WTC11 (cell line): ENCODE results near the gene CMTM2.

ENCODE experiments used
- CTCF ChIP-seq: fragments of 200-600 bp; IDR thresholded peaks from 2 replicates; pipeline ENCODE4 v1.8.0; 2022; ENCODE audit warnings: antibody characterized with exemption
- ELF4 ChIP-seq: sonication (generic); formaldehyde crosslinking; IDR thresholded peaks from 2 replicates; pipeline ENCODE4 v1.8.1; 2022; ENCODE audit warnings: low read depth, mild to moderate bottlenecking, moderate library complexity, missing genetic modification reagents
- ZNF281 ChIP-seq: sonication (generic); formaldehyde crosslinking; IDR thresholded peaks from 2 replicates; pipeline ENCODE4 v1.8.0; 2023; ENCODE audit warnings: mild to moderate bottlenecking, missing genetic modification reagents

DNA sequence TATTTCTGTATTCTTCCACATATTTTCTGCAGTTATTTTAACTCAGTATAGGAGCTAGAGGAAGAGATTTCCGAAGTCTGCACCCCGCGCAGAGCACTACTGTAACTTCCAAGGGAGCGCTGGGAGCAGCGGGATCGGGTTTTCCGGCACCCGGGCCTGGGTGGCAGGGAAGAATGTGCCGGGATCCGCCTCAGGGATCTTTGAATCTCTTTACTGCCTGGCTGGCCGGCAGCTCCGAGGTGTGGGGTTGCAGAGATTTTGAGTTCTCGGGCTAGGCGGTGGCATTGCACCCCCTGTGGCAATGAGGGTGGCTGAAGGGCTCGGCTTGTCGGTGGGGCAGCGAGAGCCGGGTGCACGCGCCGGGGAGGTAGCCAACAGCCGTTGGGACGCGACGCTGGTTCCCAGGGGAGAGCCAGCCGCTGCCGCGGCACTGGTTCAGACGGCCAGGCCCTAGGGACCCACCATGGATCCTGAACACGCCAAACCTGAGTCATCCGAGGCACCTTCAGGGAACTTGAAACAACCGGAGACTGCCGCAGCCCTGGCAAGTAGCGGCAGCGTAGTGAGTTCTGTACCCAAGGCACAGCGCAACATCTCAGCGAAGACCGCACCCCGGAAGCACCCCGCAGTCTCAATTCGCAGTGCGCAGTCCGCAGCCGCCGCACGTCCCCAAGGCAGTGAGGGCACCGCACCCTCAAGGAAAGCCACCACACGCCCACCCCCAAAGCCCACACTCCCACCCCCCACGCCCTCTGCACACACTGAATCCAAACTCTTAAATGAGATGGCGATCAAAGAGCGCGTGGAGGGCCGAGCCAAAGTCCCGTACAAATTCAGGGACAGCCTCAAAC, 13.0 kb upstream of the CMTM2 start, which contains the start of gene CMTM1:
- TF ChIP-seq CTCF (no peak), ZNF281 (CRISPR knock-in tag) (no peak), ELF4 (no peak)
